Prostate gland (tissue), 2 donors: ENCODE measurements around the gene KIF5A.

Experiments used
- POLR2A ChIP-seq: fragments of 450-650 bp; IDR thresholded peaks from one replicate; pipeline ENCODE4 v1.6.1; 2016; ENCODE audit warnings: antibody characterized with exemption, mild to moderate bottlenecking
- POLR2AphosphoS5 ChIP-seq: sonication (generic); formaldehyde crosslinking; IDR thresholded peaks from one replicate; pipeline ENCODE4 v1.6.1; 2017; ENCODE audit warnings: antibody characterized with exemption
- TF ChIP-seq, protein P1 (sequence below), 4 experiments: fragments of 200-600 bp in 2 of 4; fragments of 450-650 bp in 2 of 4; sonication (generic) in 2 of 4; IDR thresholded peaks; 1 replicate in 3 of 4; 2 replicates in 1 of 4; pipeline ENCODE4 v1.5.1; 2016 to 2019; ENCODE audit warnings: antibody characterized with exemption in 4 of 4, mild to moderate bottlenecking in 2 of 4, moderate library complexity in 2 of 4

DNA sequence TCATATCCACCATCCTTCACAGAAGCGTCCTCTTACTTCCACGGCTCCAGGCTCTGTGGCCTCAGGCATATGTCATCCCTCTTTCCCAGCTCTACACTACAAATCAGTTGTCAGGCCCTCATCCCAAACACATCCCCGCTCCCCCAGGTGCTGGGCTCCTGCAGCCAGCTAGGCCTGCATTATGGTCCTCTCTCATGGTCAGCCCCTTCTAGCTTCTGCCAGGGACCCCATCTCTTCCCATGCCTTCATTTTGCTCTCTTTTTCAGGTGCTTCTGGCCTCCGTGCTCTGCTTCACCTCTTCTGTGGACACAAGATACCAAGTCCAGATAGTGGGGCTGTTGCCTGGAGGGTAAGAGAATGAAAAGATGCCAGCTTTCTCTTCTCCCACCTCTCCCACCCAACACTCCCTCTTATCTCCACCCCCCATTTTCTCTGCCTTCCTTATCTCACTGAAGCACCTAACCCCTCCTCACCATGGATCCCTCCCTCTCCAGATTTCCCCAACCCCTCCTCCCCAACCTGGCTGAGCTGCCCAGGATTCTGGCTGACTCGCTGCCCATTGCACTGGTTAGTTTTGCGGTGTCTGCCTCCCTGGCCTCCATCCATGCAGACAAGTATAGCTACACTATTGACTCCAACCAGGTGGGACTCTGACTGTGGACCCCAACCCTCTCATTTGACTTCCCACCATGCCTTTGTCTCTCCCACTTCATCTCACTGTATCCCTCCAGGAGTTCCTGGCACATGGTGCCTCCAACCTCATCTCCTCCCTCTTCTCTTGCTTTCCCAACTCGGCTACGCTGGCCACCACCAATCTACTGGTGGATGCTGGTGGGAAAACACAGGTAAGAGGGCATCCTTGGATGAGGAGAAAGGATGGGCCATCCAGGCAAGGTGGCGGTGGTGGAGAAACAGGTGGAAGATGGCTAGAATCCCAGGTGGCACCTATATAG, 72.7 kb downstream of the KIF5A start:
- TF ChIP-seq, protein P1, sequence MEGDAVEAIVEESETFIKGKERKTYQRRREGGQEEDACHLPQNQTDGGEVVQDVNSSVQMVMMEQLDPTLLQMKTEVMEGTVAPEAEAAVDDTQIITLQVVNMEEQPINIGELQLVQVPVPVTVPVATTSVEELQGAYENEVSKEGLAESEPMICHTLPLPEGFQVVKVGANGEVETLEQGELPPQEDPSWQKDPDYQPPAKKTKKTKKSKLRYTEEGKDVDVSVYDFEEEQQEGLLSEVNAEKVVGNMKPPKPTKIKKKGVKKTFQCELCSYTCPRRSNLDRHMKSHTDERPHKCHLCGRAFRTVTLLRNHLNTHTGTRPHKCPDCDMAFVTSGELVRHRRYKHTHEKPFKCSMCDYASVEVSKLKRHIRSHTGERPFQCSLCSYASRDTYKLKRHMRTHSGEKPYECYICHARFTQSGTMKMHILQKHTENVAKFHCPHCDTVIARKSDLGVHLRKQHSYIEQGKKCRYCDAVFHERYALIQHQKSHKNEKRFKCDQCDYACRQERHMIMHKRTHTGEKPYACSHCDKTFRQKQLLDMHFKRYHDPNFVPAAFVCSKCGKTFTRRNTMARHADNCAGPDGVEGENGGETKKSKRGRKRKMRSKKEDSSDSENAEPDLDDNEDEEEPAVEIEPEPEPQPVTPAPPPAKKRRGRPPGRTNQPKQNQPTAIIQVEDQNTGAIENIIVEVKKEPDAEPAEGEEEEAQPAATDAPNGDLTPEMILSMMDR (IDR thresholded peaks at IDR 0.05): no peak
- TF ChIP-seq POLR2AphosphoS5 (no peak), POLR2A (no peak)
